Immature natural killer cell (primary cell): ENCODE results near the gene CLNK. TPM values are rescaled to one million over a fixed set of nuclear protein-coding genes. Genes with fewer than 3 reads are reported as not detected.

Experiments
- DNase-seq, 3 donors: peaks; one replicate each; pipeline ENCODE4 v3.0.0; 2022; ENCODE audit warnings: mixed read lengths in 1 of 3
- H3K27ac Mint-ChIP-seq, 6 donors: one replicate each; pipeline ENCODE4 v1.8.0; 2020; ENCODE audit warnings: mixed read lengths in 6 of 6, mild to moderate bottlenecking in 5 of 6, inconsistent platforms in 4 of 6, moderate library complexity in 3 of 6
- H3K27me3 Mint-ChIP-seq, 3 donors: one replicate each; pipeline ENCODE4 v1.8.0; 2020 to 2021; ENCODE audit warnings: low read depth in 3 of 3, mild to moderate bottlenecking in 3 of 3, mixed read lengths in 3 of 3, moderate library complexity in 3 of 3, inconsistent platforms in 1 of 3
- H3K36me3 Mint-ChIP-seq, 3 donors: one replicate each; pipeline ENCODE4 v1.8.0; 2020; ENCODE audit warnings: mixed read lengths in 3 of 3, inconsistent platforms in 2 of 3, mild to moderate bottlenecking in 2 of 3
- H3K4me1 Mint-ChIP-seq, 2 donors: one replicate each; pipeline ENCODE4 v1.8.0; 2020; ENCODE audit warnings: inconsistent platforms in 2 of 2, mild to moderate bottlenecking in 2 of 2, mixed read lengths in 2 of 2, moderate library complexity in 1 of 2
- H3K4me3 Mint-ChIP-seq, 5 donors: one replicate each; pipeline ENCODE4 v1.8.0; 2020; ENCODE audit warnings: mild to moderate bottlenecking in 5 of 5, mixed read lengths in 5 of 5, inconsistent platforms in 3 of 5, moderate library complexity in 3 of 5
- H3K9me3 Mint-ChIP-seq, 6 donors: one replicate each; pipeline ENCODE4 v1.8.0; 2020; ENCODE audit warnings: mild to moderate bottlenecking in 6 of 6, mixed read lengths in 6 of 6, inconsistent platforms in 4 of 6, moderate library complexity in 3 of 6
- polyA plus RNA-seq, 3 donors: library from polyadenylated mRNA; unstranded; fragments of 300-500 nt; fragmentation: Illumina TruSeq; gene quantifications; one replicate each; pipeline ENCODE4 v1.2.3, GENCODE V29; 2021

CLNK gene
- polyA plus RNA-seq, 3 donors from 2014 or later, result 1.5 to 1.8 TPM; not detected in 1

DNA sequence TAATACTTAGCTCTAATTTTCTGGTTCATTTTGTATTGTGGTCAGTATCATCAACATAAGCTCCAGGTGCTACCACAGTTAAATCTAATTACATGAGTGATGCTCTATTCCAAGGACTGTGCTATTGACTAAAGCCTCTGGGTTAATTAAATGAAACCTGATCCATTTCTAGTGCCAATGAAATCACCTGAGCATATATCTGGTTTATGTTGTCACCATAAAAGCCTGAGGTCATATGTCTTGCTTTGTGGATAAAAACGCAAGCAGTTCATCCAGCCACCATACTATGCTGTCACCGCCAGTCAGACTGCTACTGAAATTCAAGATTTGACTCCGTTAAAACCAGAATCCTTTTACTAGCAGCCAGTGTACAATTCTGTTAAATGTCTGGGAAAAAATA is 163.1 kb downstream of the CLNK start:
- Mint-ChIP-seq H3K4me1 (no peaks in the 10 kb centered on the region), H3K9me3 (no peaks in the 10 kb centered on the region), H3K36me3 (no peaks in the 10 kb centered on the region), H3K27me3 (peaks cover 0 to 2% (median 1%) of the 10 kb centered on the region in 3 donors), H3K27ac (no peak overlapping the region), H3K4me3 (no peak overlapping the region)
- no peak for DNase-seq

- H3K4me3 Mint-ChIP-seq, result no peak overlapping the region
- H3K36me3 Mint-ChIP-seq, result peaks cover 0 to 16% (median 4%) of the 10 kb centered on the region in 3 donors
Measured at GRCh38 chr4:10509733-10510132, 174.8 kb downstream of the CLNK start.

GRCh38 chr4:10506077-10506476 is 178.5 kb downstream of the CLNK start:
- peak overlapping the region in 2 of 5 donors; percentile 10 to 11 for H3K4me3 Mint-ChIP-seq
- H3K9me3 Mint-ChIP-seq, result peaks cover 0 to 14% (median 6%) of the 10 kb centered on the region in 6 donors
- peaks cover 0 to 1% (median 0%) of the 10 kb centered on the region in 3 donors for H3K27me3 Mint-ChIP-seq
- H3K27ac Mint-ChIP-seq, result peak overlapping the region in 1 of 6 donors; percentile 1
- no peak for DNase-seq
- peaks cover 5 to 8% of the 10 kb centered on the region in 2 donors for H3K4me1 Mint-ChIP-seq
- H3K36me3 Mint-ChIP-seq, result peaks cover 0 to 16% (median 4%) of the 10 kb centered on the region in 3 donors

More at GRCh38 chr4:10509733-10510132, 174.8 kb downstream of the CLNK start:
- Mint-ChIP-seq H3K4me1 (peaks cover 5 to 8% of the 10 kb centered on the region in 2 donors), H3K27me3 (peaks cover 0 to 1% (median 0%) of the 10 kb centered on the region in 3 donors), H3K27ac (no peak overlapping the region), H3K9me3 (peaks cover 0 to 14% (median 6%) of the 10 kb centered on the region in 6 donors)
- no peak for DNase-seq

- Mint-ChIP-seq H3K27me3 (peaks cover 0 to 1% (median 0%) of the 10 kb centered on the region in 3 donors), H3K27ac (no peak overlapping the region), H3K4me3 (no peak overlapping the region), H3K36me3 (peaks cover 0 to 11% (median 4%) of the 10 kb centered on the region in 3 donors), H3K9me3 (peaks cover 0 to 13% (median 6%) of the 10 kb centered on the region in 6 donors), H3K4me1 (peaks cover 5 to 8% of the 10 kb centered on the region in 2 donors)
- DNase-seq, result no peak
Measured at GRCh38 chr4:10504570-10505179, 179.9 kb downstream of the CLNK start.

- Mint-ChIP-seq H3K36me3 (peaks cover 0 to 11% (median 4%) of the 10 kb centered on the region in 3 donors), H3K27ac (no peak overlapping the region)
Measured at GRCh38 chr4:10502717-10503116, 181.9 kb downstream of the CLNK start.

DNA sequence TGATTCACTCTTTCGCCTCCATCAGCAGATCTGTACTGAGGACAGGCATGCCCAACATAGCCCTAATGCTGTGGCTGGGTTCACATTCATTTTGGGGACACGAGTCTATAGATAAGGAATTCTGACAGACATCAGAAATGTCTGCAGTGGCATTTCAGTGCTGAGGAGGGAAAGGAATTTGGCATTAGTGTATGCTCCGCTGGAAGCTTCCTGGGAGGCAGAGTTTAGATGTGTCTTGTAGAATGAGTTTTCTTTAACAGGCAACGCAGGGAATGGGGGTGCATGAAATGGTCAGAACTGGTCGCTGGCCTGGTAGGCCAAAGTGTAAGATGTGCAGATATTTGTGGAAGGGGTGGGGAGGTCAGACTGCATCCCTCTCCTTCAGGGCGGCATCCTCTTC is 183.8 kb downstream of the CLNK start:
- Mint-ChIP-seq H3K27me3 (no peaks in the 10 kb centered on the region), H3K4me1 (no peaks in the 10 kb centered on the region), H3K27ac (no peak overlapping the region), H3K36me3 (peaks cover 0 to 7% (median 0%) of the 10 kb centered on the region in 3 donors), H3K9me3 (peaks cover 0 to 8% (median under 1%) of the 10 kb centered on the region in 6 donors), H3K4me3 (no peak overlapping the region)
- DNase-seq, result no peak

More at GRCh38 chr4:10502717-10503116, 181.9 kb downstream of the CLNK start:
- no peak overlapping the region for H3K4me3 Mint-ChIP-seq
- H3K9me3 Mint-ChIP-seq, result peaks cover 0 to 13% (median 6%) of the 10 kb centered on the region in 6 donors
- H3K4me1 Mint-ChIP-seq, result peaks cover 5 to 8% of the 10 kb centered on the region in 2 donors
- peaks cover 0 to 1% (median 0%) of the 10 kb centered on the region in 3 donors for H3K27me3 Mint-ChIP-seq
- no peak for DNase-seq

GRCh38 chr4:10496200-10496599 is 188.4 kb downstream of the CLNK start:
- DNase-seq, result no peak
- Mint-ChIP-seq H3K27me3 (peaks cover 0 to 6% (median 0%) of the 10 kb centered on the region in 3 donors), H3K4me3 (no peak overlapping the region), H3K36me3 (peaks cover 0 to 3% (median 0%) of the 10 kb centered on the region in 3 donors), H3K27ac (no peak overlapping the region), H3K9me3 (peaks cover 0 to 2% (median 0%) of the 10 kb centered on the region in 6 donors), H3K4me1 (no peaks in the 10 kb centered on the region)

GRCh38 chr4:10495651-10496050 is 188.9 kb downstream of the CLNK start:
- peaks cover 0 to 3% (median 0%) of the 10 kb centered on the region in 3 donors for H3K36me3 Mint-ChIP-seq
- no peak for DNase-seq
- no peaks in the 10 kb centered on the region for H3K9me3 Mint-ChIP-seq
- no peaks in the 10 kb centered on the region for H3K4me1 Mint-ChIP-seq
- no peak overlapping the region for H3K27ac Mint-ChIP-seq
- H3K27me3 Mint-ChIP-seq, result peaks cover 0 to 6% (median 0%) of the 10 kb centered on the region in 3 donors
- H3K4me3 Mint-ChIP-seq, result no peak overlapping the region

- H3K27me3 Mint-ChIP-seq, result peaks cover 0 to 10% (median 2%) of the 10 kb centered on the region in 3 donors
- H3K4me1 Mint-ChIP-seq, result peaks cover 0 to 4% of the 10 kb centered on the region in 2 donors
- H3K36me3 Mint-ChIP-seq, result no peaks in the 10 kb centered on the region
- no peaks in the 10 kb centered on the region for H3K9me3 Mint-ChIP-seq
- no peak overlapping the region for H3K27ac Mint-ChIP-seq
- H3K4me3 Mint-ChIP-seq, result no peak overlapping the region
- no peak for DNase-seq
Measured at GRCh38 chr4:10492464-10492863, 192.1 kb downstream of the CLNK start.

DNA sequence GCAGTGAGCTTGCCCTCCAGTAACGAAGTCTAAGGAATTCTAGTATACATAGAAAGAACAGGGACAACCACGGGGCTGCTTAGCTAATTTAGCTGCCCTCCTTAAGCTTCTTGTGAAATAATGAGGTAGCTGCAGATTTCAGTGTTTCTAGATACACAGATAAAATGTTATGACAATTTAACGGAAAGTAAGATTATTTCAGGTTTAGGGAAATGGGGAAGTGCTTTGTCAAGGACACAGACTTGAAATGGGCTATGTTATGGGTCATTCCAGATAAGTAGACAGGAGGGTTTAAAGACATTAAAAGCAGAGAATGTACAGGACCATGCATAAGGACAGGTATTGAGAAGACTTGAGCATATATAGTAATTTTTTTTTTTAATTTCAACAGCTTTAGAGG is 193.2 kb downstream of the CLNK start:
- Mint-ChIP-seq H3K36me3 (no peaks in the 10 kb centered on the region), H3K4me3 (no peak overlapping the region), H3K4me1 (peaks cover 0 to 4% of the 10 kb centered on the region in 2 donors), H3K27ac (no peak overlapping the region), H3K27me3 (peaks cover 0 to 10% (median 2%) of the 10 kb centered on the region in 3 donors), H3K9me3 (no peaks in the 10 kb centered on the region)
- no peak for DNase-seq

DNA sequence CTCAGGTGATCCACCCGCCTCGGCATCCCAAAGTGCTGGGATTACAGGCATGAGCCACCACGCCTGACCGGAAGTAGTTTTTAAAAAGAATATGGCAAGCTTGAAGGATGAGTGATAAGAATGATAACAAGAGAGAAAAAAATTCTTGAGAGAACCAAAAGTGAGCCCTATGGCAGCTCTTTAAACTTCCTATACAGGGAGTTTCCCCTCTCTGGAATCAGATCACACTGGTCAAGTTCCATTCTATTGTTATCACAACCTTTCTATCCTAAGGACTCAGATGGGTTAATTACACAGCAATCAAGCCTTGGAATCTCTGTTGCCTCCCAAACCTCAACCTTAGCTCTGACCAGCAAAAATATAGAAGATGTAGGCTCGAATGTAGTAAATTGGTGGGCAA is 193.6 kb downstream of the CLNK start:
- Mint-ChIP-seq H3K27me3 (peaks cover 0 to 10% (median 2%) of the 10 kb centered on the region in 3 donors), H3K36me3 (no peaks in the 10 kb centered on the region), H3K4me1 (peaks cover 0 to 4% of the 10 kb centered on the region in 2 donors), H3K9me3 (no peaks in the 10 kb centered on the region), H3K27ac (no peak overlapping the region), H3K4me3 (no peak overlapping the region)
- no peak for DNase-seq

DNA sequence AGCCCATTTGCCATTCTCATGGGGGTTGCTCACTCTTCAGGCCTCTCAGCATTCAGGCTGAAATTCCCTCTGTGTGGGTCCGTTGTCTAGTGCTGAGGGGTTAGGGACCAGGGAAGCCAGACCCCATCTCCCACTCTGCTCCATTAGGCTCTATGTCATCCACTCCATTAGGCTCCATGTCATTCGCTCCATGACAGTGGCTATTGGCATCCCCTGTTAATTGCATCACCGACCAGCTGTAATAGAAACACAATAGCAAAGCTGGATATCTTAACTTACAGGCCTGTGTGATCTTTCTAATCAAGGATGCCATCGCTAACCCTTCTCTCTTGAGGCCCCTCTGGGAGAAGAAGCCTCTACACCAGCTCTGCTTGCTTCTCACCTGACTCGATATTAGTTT is 201.7 kb downstream of the CLNK start:
- no peak for DNase-seq
- no peaks in the 10 kb centered on the region for H3K4me1 Mint-ChIP-seq
- no peak overlapping the region for H3K4me3 Mint-ChIP-seq
- H3K27me3 Mint-ChIP-seq, result peaks cover 4 to 12% (median 5%) of the 10 kb centered on the region in 3 donors
- no peak overlapping the region for H3K27ac Mint-ChIP-seq
- H3K36me3 Mint-ChIP-seq, result no peaks in the 10 kb centered on the region
- peaks cover 0 to 1% (median 0%) of the 10 kb centered on the region in 6 donors for H3K9me3 Mint-ChIP-seq

DNA sequence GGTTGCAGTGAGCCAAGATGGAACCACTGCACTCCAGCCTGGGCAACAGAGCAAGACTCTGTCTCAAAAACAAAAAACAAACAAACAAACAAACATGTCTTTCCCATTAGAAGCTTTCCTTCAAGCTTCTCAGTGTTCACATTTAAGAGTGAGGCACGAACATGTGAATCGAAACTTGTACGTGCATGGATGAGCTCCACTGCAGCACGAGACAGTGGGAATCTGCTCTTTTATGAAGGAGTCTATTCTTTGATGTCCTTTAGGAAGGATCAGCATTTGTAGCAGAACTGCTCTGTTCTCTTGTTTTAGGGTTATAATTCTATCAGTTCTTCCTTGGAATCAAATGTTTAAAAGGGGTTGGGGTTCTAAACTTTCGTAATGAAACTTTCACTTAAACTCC is 204.0 kb downstream of the CLNK start:
- Mint-ChIP-seq H3K27me3 (peaks cover 5 to 16% (median 5%) of the 10 kb centered on the region in 3 donors), H3K4me3 (no peak overlapping the region), H3K4me1 (no peaks in the 10 kb centered on the region), H3K9me3 (peaks cover 0 to 1% (median 0%) of the 10 kb centered on the region in 6 donors), H3K36me3 (no peaks in the 10 kb centered on the region), H3K27ac (no peak overlapping the region)
- no peak for DNase-seq

DNA sequence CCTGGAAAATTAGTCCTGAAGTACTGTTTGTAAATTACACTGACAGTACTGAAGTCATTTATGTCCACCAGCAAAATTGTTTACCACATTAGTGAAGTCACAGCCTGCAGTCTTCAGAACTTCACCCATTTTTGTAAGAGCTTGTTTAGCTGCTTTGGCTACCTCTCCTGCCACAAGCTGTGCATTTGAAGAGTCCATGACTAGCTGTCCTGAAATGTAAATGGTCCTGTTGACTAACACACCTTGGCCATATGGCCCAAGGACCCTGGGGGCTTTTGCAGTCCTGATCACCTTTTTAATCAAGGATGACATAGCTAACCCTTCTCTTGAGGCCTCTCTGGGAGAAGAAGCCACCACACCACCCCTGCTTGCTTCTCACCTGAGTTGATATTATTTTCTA is 205.9 kb downstream of the CLNK start:
- no peak overlapping the region for H3K27ac Mint-ChIP-seq
- H3K36me3 Mint-ChIP-seq, result no peaks in the 10 kb centered on the region
- H3K27me3 Mint-ChIP-seq, result peaks cover 3 to 12% (median 7%) of the 10 kb centered on the region in 3 donors
- H3K4me3 Mint-ChIP-seq, result no peak overlapping the region
- no peaks in the 10 kb centered on the region for H3K4me1 Mint-ChIP-seq
- no peaks in the 10 kb centered on the region for H3K9me3 Mint-ChIP-seq
- DNase-seq, result no peak
